ENCODE results near the gene RB1.
A peak's percentile ranks its signal among the peaks of the same experiment; 100 is the strongest.

The RB1 gene

GRCh38 chr13:48511621-48512230 is 208.2 kb downstream of the RB1 start:
- no peak overlapping the region for H3K4me3 ChIP-seq (ENCODE audit: low read depth, low read length)
- no peak for DNase-seq (ENCODE audit: low read depth)
- no peak for TF ChIP-seq CTCF (IDR thresholded peaks at IDR 0.05; ENCODE audit: low read depth, low read length)
- peak; percentile 66 for TF ChIP-seq MYC (IDR thresholded peaks at IDR 0.05; ENCODE audit: low read depth, low read length)
- peak; percentile 70 for TF ChIP-seq MAX (IDR thresholded peaks at IDR 0.05; ENCODE audit: low read depth, low read length)
- no peak for TF ChIP-seq POLR2A (IDR thresholded peaks at IDR 0.05; ENCODE audit: extremely low read depth, insufficient read length)

- H3K4me3 ChIP-seq (ENCODE audit: low read depth, low read length) = no peak overlapping the region
- no peak for DNase-seq (ENCODE audit: low read depth)
- TF ChIP-seq MYC (IDR thresholded peaks at IDR 0.05; ENCODE audit: low read depth, low read length) = no peak
- TF ChIP-seq POLR2A (IDR thresholded peaks at IDR 0.05; ENCODE audit: extremely low read depth, insufficient read length) = no peak
- TF ChIP-seq CTCF (IDR thresholded peaks at IDR 0.05; ENCODE audit: low read depth, low read length) = no peak
- no peak for TF ChIP-seq MAX (IDR thresholded peaks at IDR 0.05; ENCODE audit: low read depth, low read length)
These were observed 211.2 kb downstream of the RB1 start for GRCh38 chr13:48514793-48515192.

GRCh38 chr13:48515732-48516131 is 212.2 kb downstream of the RB1 start:
- DNase-seq (ENCODE audit: low read depth) = no peak
- H3K4me3 ChIP-seq (ENCODE audit: low read depth, low read length) = no peak overlapping the region
- TF ChIP-seq MYC (IDR thresholded peaks at IDR 0.05; ENCODE audit: low read depth, low read length) = no peak
- TF ChIP-seq MAX (IDR thresholded peaks at IDR 0.05; ENCODE audit: low read depth, low read length) = no peak
- no peak for TF ChIP-seq POLR2A (IDR thresholded peaks at IDR 0.05; ENCODE audit: extremely low read depth, insufficient read length)
- no peak for TF ChIP-seq CTCF (IDR thresholded peaks at IDR 0.05; ENCODE audit: low read depth, low read length)

GRCh38 chr13:48518083-48518482 is 214.5 kb downstream of the RB1 start:
- no peak for TF ChIP-seq POLR2A (IDR thresholded peaks at IDR 0.05; ENCODE audit: extremely low read depth, insufficient read length)
- no peak for DNase-seq (ENCODE audit: low read depth)
- H3K4me3 ChIP-seq (ENCODE audit: low read depth, low read length) = no peak overlapping the region

GRCh38 chr13:48526286-48526685 is 222.7 kb downstream of the RB1 start:
- no peak for TF ChIP-seq POLR2A (IDR thresholded peaks at IDR 0.05; ENCODE audit: extremely low read depth, insufficient read length)
- TF ChIP-seq MYC (IDR thresholded peaks at IDR 0.05; ENCODE audit: low read depth, low read length) = no peak
- TF ChIP-seq CTCF (IDR thresholded peaks at IDR 0.05; ENCODE audit: low read depth, low read length) = no peak
- no peak for TF ChIP-seq MAX (IDR thresholded peaks at IDR 0.05; ENCODE audit: low read depth, low read length)
- H3K4me3 ChIP-seq (ENCODE audit: low read depth, low read length) = no peak overlapping the region
- no peak for DNase-seq (ENCODE audit: low read depth)

- DNase-seq (ENCODE audit: low read depth) = no peak
- no peak overlapping the region for H3K4me3 ChIP-seq (ENCODE audit: low read depth, low read length)
- TF ChIP-seq MAX (IDR thresholded peaks at IDR 0.05; ENCODE audit: low read depth, low read length) (no peak), POLR2A (IDR thresholded peaks at IDR 0.05; ENCODE audit: extremely low read depth, insufficient read length) (no peak)
These were observed 224.4 kb downstream of the RB1 start for GRCh38 chr13:48527955-48528354.

GRCh38 chr13:48528720-48529119 is 225.2 kb downstream of the RB1 start:
- H3K4me3 ChIP-seq (ENCODE audit: low read depth, low read length) = no peak overlapping the region
- TF ChIP-seq MAX (IDR thresholded peaks at IDR 0.05; ENCODE audit: low read depth, low read length) (no peak), MYC (IDR thresholded peaks at IDR 0.05; ENCODE audit: low read depth, low read length) (no peak)
- DNase-seq (ENCODE audit: low read depth) = no peak
